Rectal smooth muscle tissue (tissue), 1 donor: ENCODE results near the gene KIZ.

Experiments
- H3K27ac ChIP-seq: one replicate; pipeline ENCODE4 v1.7.0; 2013; ENCODE audit warnings: low read depth, low read length, inconsistent platforms
- H3K27me3 ChIP-seq: one replicate; pipeline ENCODE4 v1.7.0; 2013; ENCODE audit warnings: low read length; ENCODE audit not compliant: control insufficient read depth, insufficient read depth
- H3K36me3 ChIP-seq: one replicate; pipeline ENCODE4 v1.7.0; 2013; ENCODE audit warnings: low read length; ENCODE audit not compliant: control insufficient read depth, insufficient read depth
- H3K4me1 ChIP-seq: one replicate; pipeline ENCODE4 v1.7.0; 2013; ENCODE audit warnings: low read length; ENCODE audit not compliant: control insufficient read depth, insufficient read depth
- H3K4me3 ChIP-seq: one replicate; pipeline ENCODE4 v1.7.0; 2013; ENCODE audit warnings: low read length
- H3K9ac ChIP-seq: one replicate; pipeline ENCODE4 v1.7.0; 2013; ENCODE audit warnings: low read length

KIZ gene, protein sequence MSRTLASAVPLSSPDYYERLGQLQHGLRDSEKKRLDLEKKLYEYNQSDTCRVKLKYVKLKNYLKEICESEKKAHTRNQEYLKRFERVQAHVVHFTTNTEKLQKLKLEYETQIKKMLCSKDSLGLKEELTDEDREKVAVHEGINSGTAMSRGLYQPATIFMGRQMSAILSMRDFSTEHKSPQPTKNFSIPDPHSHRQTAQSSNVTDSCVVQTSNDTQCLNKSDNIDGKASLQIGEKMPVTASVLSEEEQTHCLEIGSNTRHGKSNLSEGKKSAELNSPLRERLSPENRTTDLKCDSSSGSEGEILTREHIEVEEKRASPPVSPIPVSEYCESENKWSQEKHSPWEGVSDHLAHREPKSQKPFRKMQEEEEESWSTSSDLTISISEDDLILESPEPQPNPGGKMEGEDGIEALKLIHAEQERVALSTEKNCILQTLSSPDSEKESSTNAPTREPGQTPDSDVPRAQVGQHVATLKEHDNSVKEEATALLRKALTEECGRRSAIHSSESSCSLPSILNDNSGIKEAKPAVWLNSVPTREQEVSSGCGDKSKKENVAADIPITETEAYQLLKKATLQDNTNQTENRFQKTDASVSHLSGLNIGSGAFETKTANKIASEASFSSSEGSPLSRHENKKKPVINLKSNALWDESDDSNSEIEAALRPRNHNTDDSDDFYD

DNA sequence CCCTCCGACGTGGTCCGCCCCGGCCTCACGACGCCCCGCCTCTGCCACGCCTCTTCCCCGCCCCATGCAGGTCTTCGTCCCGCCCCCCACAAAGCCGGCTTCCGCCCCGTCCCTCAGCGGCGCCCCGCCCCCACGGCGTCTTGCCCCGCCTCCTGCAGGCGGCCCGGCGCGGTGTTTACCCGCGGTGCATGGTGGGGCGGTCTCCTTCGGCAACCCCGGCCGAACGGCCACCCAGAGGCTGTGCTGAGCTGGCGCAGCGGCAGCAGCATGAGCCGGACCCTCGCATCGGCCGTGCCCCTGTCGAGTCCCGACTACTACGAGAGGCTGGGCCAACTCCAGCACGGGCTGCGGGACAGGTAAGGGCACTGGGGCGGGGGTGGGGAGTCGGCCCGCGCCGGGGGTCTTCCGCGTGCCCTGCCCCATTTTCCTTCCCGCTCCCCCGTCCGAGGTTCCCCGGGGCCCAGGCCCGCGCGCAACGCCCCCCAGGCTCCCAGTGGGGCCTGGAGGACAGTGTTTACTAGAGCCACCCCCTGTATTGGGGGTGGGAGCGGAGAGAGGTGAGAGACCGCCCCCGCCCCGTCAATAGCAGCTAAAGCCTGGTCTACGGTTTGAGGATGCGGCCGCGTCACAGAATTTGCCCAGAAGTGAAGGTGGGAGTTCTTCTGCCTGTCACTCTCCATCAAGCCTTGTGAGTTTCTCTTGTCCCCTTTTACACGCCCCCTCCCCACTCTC is at the start of gene KIZ:
TSS of gene KIZ (plus strand) at position 234 of the 732 bp plus-strand sequence. CDS start at position 268, 34 bp downstream.
- no peaks in the 10 kb centered on the region for H3K36me3 ChIP-seq
- no peaks in the 10 kb centered on the region for H3K4me1 ChIP-seq
- H3K27me3 ChIP-seq: no peaks in the 10 kb centered on the region
- peak within 1 kb of the TSS; percentile 57 for H3K9ac ChIP-seq
- peak within 1 kb of the TSS; percentile 86 for H3K27ac ChIP-seq
- peak within 1 kb of the TSS; percentile 86 for H3K4me3 ChIP-seq

DNA sequence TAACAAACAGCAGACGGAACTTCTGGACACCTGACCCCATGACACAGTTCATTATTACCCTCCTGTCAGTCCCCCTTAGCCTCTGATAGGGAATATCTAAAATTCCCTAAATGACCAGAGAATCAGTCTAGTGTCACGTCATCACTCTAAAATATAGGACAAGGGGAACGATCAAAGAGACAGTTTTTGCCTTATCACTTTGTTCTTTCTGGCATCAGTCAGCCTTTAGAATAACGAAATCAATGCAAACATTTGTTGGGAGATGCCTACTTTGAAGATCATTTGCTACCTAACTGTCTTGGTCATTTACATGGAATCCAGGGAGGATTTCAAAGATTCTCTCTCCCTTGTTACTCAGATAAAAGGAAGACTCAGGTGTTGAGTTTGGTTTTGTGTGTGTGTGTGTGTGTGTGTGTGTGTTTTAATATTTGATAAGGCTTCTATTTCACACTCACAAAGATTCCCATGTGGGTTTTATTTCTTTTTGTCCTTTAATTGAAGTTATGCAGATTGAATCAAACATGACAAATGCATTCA is 48.0 kb upstream of the KIZ start:
- H3K27ac ChIP-seq: no peak overlapping the region
- H3K9ac ChIP-seq: no peak overlapping the region
- H3K4me1 ChIP-seq: no peaks in the 10 kb centered on the region
- no peak overlapping the region for H3K4me3 ChIP-seq
- no peaks in the 10 kb centered on the region for H3K27me3 ChIP-seq
- no peaks in the 10 kb centered on the region for H3K36me3 ChIP-seq

DNA sequence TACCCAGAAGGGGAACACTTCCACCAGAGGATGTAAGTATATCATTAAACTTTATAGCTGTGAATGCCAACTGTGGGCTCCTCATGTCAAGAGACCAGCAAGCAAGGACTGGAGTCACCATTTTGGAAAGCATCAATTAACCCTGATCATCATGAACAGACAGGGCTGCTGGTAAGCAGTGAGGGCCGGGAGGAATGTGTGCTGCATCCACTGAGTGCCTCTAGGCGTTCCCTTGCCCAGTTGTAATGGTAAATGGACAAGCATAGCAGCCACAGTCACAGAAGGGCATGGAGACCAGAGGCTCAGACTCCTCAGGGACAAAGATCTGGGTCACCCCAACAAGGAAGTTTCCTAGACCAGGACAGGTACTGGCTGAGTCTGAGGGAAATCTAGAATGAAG is 43.3 kb upstream of the KIZ start:
- H3K27me3 ChIP-seq: no peaks in the 10 kb centered on the region

DNA sequence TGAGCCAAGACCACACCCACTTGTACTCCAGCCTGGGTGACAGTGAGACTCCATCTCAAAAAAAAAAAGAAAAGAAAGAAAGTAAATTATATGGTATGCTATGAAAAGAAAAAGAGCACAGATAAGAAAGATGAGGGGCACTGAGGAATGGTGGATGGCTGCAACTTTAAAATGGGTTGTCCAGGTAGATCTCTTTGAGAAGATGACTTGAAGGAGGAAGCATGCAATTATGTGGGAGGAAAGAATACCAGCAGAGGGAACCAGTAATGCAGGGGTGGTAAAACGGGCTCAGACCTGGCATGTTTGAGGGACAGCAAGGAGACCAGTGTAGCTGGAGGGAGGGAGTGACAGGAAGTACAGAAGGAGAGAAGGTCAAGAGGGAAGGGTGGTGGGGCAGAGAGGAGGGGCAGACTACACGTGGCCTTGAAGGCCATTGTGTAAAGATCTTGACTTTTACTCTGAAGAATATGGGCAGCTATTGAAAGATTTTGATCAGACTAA is 42.0 kb upstream of the KIZ start:
- H3K9ac ChIP-seq: no peak overlapping the region
- no peaks in the 10 kb centered on the region for H3K4me1 ChIP-seq
- no peak overlapping the region for H3K4me3 ChIP-seq
- H3K36me3 ChIP-seq: no peaks in the 10 kb centered on the region
- H3K27ac ChIP-seq: no peak overlapping the region
- H3K27me3 ChIP-seq: no peaks in the 10 kb centered on the region

More for the DNA sequence above, 43.3 kb upstream of the KIZ start:
- no peak overlapping the region for H3K27ac ChIP-seq
- no peaks in the 10 kb centered on the region for H3K36me3 ChIP-seq
- H3K9ac ChIP-seq: no peak overlapping the region
- no peak overlapping the region for H3K4me3 ChIP-seq
- H3K4me1 ChIP-seq: no peaks in the 10 kb centered on the region

DNA sequence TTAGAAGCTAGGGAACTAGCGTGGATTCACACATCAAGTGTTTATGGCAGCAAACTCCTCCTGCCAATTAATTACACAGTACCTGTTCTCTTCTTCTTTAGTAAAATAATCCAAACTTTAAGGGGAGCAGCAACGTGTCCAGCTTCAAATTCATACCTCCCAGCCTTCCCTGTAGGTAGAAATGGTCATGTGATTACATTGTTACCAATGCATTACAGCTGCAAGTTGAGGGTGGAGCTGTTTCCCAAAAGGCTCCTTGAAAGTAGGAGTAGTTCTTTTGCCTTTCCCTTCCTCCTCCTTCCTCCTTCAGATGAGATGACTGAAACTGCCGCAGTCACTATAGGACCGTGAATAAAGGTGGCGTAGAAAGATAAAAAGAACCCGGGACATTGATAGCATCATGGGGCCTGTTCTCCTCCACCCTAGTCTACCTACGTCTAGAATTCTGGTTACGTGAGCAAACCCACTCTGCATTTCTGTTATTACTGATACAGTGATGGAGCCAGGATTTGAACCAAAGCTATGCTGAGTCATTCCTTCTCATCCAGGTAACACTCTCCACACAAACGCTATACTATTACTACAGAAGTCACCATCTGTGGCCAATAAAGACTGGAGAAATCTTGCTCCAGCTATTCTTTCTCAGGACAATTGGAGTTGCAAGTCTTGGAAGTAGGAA is 37.9 kb upstream of the KIZ start:
- Histone ChIP-seq H3K27ac (no peak overlapping the region), H3K27me3 (peaks cover 7% of the 10 kb centered on the region), H3K9ac (no peak overlapping the region), H3K4me3 (no peak overlapping the region), H3K36me3 (no peaks in the 10 kb centered on the region), H3K4me1 (no peaks in the 10 kb centered on the region)

DNA sequence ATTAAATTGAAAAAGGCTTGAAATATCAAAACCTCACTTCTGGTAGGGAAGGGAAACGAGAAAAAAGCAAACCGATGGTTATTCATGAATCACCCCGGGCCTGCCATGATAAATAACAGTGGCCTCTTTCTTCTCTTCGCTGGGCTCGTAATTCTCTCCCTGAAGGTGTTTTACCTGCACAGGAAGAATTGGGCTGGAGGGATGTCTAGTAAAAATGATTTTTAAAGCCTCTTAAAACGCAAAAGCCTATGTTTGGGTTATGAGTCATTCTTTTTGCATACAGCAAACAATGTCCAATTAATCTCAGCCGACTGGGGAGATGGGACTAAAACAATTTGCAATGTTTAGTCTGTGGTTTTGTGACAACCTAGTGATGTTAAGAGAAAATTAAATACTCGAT is 36.5 kb upstream of the KIZ start:
- Histone ChIP-seq H3K36me3 (no peaks in the 10 kb centered on the region), H3K4me3 (no peak overlapping the region), H3K4me1 (no peaks in the 10 kb centered on the region), H3K27me3 (peaks cover 7% of the 10 kb centered on the region), H3K27ac (no peak overlapping the region), H3K9ac (no peak overlapping the region)

DNA sequence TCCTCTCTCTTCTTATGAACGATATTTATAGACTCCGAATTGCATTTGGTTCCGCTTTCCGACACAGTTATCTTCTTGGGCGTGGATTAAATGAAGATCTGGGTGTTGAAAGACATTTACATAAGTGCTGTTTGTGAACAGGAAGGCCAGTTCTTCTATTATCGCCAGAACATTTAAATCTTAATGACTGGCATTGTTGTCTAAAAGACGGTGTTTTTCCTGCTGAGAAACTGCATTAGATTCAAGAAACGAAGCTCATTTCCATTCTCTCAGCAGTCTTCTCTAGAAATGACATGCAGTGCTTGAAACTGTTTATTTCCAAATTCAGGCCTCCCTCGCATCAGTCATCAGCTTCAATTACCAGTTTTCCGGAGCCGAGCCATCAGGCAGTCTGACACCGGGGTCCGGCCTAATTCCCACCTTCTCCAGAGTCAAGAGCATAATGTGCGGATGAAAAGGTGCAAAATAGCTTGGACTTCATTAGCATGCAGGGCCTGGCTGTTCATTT is 35.7 kb upstream of the KIZ start:
- H3K9ac ChIP-seq: no peak overlapping the region
- H3K27me3 ChIP-seq: peaks cover 7% of the 10 kb centered on the region
- no peaks in the 10 kb centered on the region for H3K36me3 ChIP-seq
- no peak overlapping the region for H3K27ac ChIP-seq
- H3K4me3 ChIP-seq: no peak overlapping the region
- H3K4me1 ChIP-seq: no peaks in the 10 kb centered on the region

DNA sequence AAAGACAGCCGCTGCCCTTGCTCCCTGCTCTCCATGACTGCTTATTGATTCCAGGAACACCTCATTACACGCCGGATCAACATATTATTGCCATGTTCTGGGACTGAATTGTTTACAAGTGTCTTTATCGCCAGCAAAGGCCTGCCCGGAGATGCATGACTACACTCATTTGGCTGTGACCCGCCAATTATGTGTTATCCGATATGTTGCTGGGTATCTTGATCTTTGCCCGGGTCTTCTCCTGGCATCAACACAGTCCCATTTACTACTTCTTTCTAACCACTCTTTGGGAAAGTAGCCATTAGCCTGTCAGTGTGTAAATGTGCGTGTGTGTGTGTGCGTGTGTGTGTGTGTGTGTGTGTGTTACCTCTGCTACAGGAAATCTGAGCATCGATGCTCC is 35.2 kb upstream of the KIZ start:
- Histone ChIP-seq H3K9ac (no peak overlapping the region), H3K4me3 (no peak overlapping the region), H3K4me1 (no peaks in the 10 kb centered on the region), H3K27ac (no peak overlapping the region), H3K27me3 (peaks cover 7% of the 10 kb centered on the region), H3K36me3 (no peaks in the 10 kb centered on the region)

DNA sequence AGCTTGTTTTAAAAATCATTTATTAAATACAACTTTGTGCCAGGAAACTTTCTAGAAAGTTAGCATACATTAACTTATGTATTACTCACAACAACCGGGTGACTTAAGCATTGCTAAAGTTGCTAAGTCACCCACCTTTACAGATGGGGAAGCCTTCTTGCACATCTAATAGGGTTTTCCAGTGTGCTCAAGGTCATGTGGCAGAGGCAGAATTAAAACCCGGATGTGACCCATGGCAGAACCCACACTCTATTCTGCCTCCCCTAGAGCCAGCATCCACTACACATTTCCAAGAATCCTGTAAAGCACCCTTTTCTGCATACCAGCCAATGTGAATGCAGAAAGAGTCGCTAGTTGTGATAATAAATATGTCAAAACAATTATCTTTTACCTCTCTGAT is 33.1 kb upstream of the KIZ start:
- Histone ChIP-seq H3K27me3 (peaks cover 7% of the 10 kb centered on the region), H3K4me1 (no peaks in the 10 kb centered on the region), H3K4me3 (no peak overlapping the region), H3K9ac (no peak overlapping the region), H3K36me3 (no peaks in the 10 kb centered on the region), H3K27ac (no peak overlapping the region)

DNA sequence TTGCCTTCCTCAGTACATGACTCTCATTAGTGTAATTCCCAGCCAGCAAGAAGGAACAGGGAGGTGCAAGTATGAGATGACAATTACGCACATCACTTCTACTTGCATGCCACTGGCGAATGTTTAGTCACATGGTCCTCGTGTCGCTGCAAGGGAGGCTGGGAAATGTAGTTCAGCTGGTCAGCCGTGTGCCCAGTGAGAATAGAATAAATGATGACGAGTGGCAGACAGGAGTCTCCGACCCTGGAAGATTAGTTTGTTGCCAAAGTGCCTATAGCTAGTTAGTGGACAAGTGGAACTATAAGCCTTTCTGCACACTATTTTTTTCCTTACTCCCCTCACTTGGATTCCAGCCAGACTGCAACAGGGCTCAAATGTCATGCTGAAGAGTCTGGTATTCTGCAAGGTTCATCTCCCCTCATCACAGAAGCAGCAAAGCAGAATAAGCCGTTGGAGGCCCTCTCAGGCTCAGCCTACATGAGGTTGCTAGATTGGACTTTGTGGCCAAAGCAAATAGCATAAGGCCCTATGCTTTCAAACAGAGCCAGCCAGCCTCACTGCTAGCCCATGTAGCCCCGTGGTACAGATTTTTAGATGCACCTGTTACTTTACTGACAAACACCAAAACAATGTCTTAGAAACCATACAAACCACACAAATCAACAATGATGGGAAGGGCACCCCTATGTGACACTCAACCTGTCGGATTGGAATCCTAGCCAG is 29.4 kb upstream of the KIZ start:
- Histone ChIP-seq H3K4me3 (no peak overlapping the region), H3K4me1 (no peaks in the 10 kb centered on the region), H3K27me3 (peaks cover 20% of the 10 kb centered on the region), H3K27ac (no peak overlapping the region), H3K36me3 (no peaks in the 10 kb centered on the region), H3K9ac (no peak overlapping the region)

DNA sequence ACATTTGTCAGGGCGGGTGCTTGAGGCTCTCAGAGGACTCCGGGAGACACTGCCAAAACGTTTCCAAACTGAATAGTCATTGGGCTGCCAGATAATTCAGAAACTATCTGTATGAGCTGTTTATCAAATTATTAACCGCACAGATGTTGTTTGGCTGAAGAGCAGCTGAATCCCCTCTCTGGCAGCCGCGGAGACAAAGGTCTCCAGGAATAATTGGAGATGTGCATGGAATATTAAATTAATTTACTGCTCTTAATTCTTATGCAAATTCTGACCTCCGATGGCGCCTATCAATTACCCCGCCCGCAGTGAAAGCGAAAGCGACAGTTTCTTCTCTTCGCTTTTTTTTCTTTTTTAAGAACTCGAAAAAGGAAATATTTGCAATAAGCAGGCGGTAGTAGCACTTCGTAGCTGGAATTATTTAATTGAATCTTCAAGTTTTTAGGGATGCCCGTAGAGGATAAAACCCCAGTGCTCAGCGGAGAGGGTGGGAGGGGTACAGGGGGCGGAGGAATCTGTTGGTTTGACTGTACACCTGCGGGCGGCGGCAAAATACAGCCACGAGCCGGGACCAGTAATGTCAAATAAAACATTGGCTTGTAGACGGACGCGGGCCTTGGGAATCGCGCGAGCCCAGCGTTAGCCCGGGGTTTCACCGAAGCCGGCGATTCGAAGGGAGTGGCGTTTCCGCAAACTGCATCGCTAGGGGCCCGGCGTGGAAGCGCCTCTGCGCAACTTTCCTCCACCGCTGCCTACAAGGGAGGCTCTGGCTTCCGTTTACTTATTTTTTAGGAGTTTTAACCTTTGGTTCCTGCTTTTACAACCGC is 25.9 kb upstream of the KIZ start:
- peaks cover 50% of the 10 kb centered on the region for H3K27me3 ChIP-seq
- H3K36me3 ChIP-seq: no peaks in the 10 kb centered on the region
- peak overlapping the region; percentile 62 for H3K4me3 ChIP-seq
- H3K9ac ChIP-seq: no peak overlapping the region
- no peak overlapping the region for H3K27ac ChIP-seq
- peaks cover 2% of the 10 kb centered on the region for H3K4me1 ChIP-seq
